ENCODE measurements around the gene SLC35D1. TPM values are rescaled to one million over a fixed set of nuclear protein-coding genes. Genes with fewer than 3 reads are reported as not detected.

Gene SLC35D1
- total and polyA plus RNA-seq, 3 experiments from 2014 or later, result 4.1 to 17.5 (median 17.0) TPM

GRCh38 chr1:67019121-67019520 is 34.8 kb downstream of the SLC35D1 start:
- peaks cover 0 to 10% (median 2%) of the 10 kb centered on the region in 3 donors for H3K4me1 Mint-ChIP-seq
- no peak for DNase-seq
- no peaks in the 10 kb centered on the region for H3K4me1 ChIP-seq (ENCODE audit: insufficient read depth, low read length)
- ChIA-PET CTCF (no interaction called here), POLR2A (no interaction called here)
- peaks cover 14% of the 10 kb centered on the region for H3K36me3 ChIP-seq (ENCODE audit: insufficient read depth, low read length)
- H3K27me3 ChIP-seq (ENCODE audit: insufficient read depth, low read length, poor library complexity, severe bottlenecking), result no peaks in the 10 kb centered on the region
- H3K4me3 Mint-ChIP-seq, result no peak overlapping the region
- H3K36me3 Mint-ChIP-seq, result peaks cover 27 to 66% (median 32%) of the 10 kb centered on the region in 3 donors
- H3K27ac ChIP-seq (ENCODE audit: low read depth, low read length), result no peak overlapping the region
- no peak overlapping the region for H3K4me3 ChIP-seq (ENCODE audit: low read length)
- peak overlapping the region in 3 of 8 donors; percentile 7 to 34 (median 31) for H3K27ac Mint-ChIP-seq
- H3K27me3 Mint-ChIP-seq, result no peaks in the 10 kb centered on the region
- no peaks in the 10 kb centered on the region for H3K9me3 ChIP-seq (ENCODE audit: low read length)
- H3K9me3 Mint-ChIP-seq, result peaks cover 0 to 3% (median 0%) of the 10 kb centered on the region in 5 donors

- no peak for DNase-seq
- H3K36me3 ChIP-seq (ENCODE audit: insufficient read depth, low read length), result peaks cover 14% of the 10 kb centered on the region
- peaks cover 2 to 10% (median 2%) of the 10 kb centered on the region in 3 donors for H3K4me1 Mint-ChIP-seq
- no peaks in the 10 kb centered on the region for H3K9me3 ChIP-seq (ENCODE audit: low read length)
- H3K4me3 ChIP-seq (ENCODE audit: low read length), result no peak overlapping the region
- H3K9me3 Mint-ChIP-seq, result peaks cover 0 to 3% (median 0%) of the 10 kb centered on the region in 5 donors
- peaks cover 27 to 66% (median 34%) of the 10 kb centered on the region in 3 donors for H3K36me3 Mint-ChIP-seq
- no peaks in the 10 kb centered on the region for H3K27me3 Mint-ChIP-seq
- no peak overlapping the region for H3K27ac ChIP-seq (ENCODE audit: low read depth, low read length)
- ChIA-PET POLR2A (interaction anchor here (0.9 kb wide), 1 partner anchor 249 kb away, joined by 3 read pairs; no protein-coding TSS in a partner anchor), CTCF (no interaction called here)
- H3K27me3 ChIP-seq (ENCODE audit: insufficient read depth, low read length, poor library complexity, severe bottlenecking), result no peaks in the 10 kb centered on the region
- no peak overlapping the region for H3K27ac Mint-ChIP-seq
- no peak overlapping the region for H3K4me3 Mint-ChIP-seq
- no peaks in the 10 kb centered on the region for H3K4me1 ChIP-seq (ENCODE audit: insufficient read depth, low read length)
These were observed 35.4 kb downstream of the SLC35D1 start for GRCh38 chr1:67018574-67018973.

GRCh38 chr1:67013573-67013972 is 40.4 kb downstream of the SLC35D1 start:
- peaks cover 0 to 3% (median 0%) of the 10 kb centered on the region in 5 donors for H3K9me3 Mint-ChIP-seq
- POLR2A ChIA-PET, result no interaction called here
- H3K4me1 Mint-ChIP-seq, result peaks cover 3 to 4% (median 4%) of the 10 kb centered on the region in 3 donors
- no peak for DNase-seq
- no peak overlapping the region for H3K27ac ChIP-seq (ENCODE audit: low read depth, low read length)
- peaks cover 6% of the 10 kb centered on the region for H3K36me3 ChIP-seq (ENCODE audit: insufficient read depth, low read length)
- no peaks in the 10 kb centered on the region for H3K4me1 ChIP-seq (ENCODE audit: insufficient read depth, low read length)
- H3K4me3 ChIP-seq (ENCODE audit: low read length), result no peak overlapping the region
- no peaks in the 10 kb centered on the region for H3K27me3 ChIP-seq (ENCODE audit: insufficient read depth, low read length, poor library complexity, severe bottlenecking)
- H3K27ac Mint-ChIP-seq, result peak overlapping the region in 5 of 8 donors; percentile 10 to 46 (median 18)
- no peaks in the 10 kb centered on the region for H3K27me3 Mint-ChIP-seq
- peaks cover 25 to 62% (median 35%) of the 10 kb centered on the region in 3 donors for H3K36me3 Mint-ChIP-seq
- CTCF ChIA-PET, result no interaction called here
- no peak overlapping the region for H3K4me3 Mint-ChIP-seq
- no peaks in the 10 kb centered on the region for H3K9me3 ChIP-seq (ENCODE audit: low read length)

GRCh38 chr1:67009792-67010191 is 44.2 kb downstream of the SLC35D1 start:
- Mint-ChIP-seq H3K36me3 (peaks cover 17 to 62% (median 39%) of the 10 kb centered on the region in 3 donors), H3K4me1 (peaks cover 3 to 7% (median 4%) of the 10 kb centered on the region in 3 donors), H3K9me3 (no peaks in the 10 kb centered on the region), H3K27ac (peak overlapping the region in 2 of 8 donors; percentile 46 to 58), H3K4me3 (no peak overlapping the region), H3K27me3 (no peaks in the 10 kb centered on the region)
- no peaks in the 10 kb centered on the region for H3K9me3 ChIP-seq (ENCODE audit: low read length)
- H3K36me3 ChIP-seq (ENCODE audit: insufficient read depth, low read length), result no peaks in the 10 kb centered on the region
- no peak overlapping the region for H3K4me3 ChIP-seq (ENCODE audit: low read length)
- POLR2A ChIA-PET, result no interaction called here
- no peaks in the 10 kb centered on the region for H3K4me1 ChIP-seq (ENCODE audit: insufficient read depth, low read length)
- no peak overlapping the region for H3K27ac ChIP-seq (ENCODE audit: low read depth, low read length)
- H3K27me3 ChIP-seq (ENCODE audit: insufficient read depth, low read length, poor library complexity, severe bottlenecking), result no peaks in the 10 kb centered on the region
- DNase-seq, result no peak
- CTCF ChIA-PET, result no interaction called here

- POLR2A ChIA-PET, result no interaction called here
- CTCF ChIA-PET, result interaction anchor here (1.6 to 1.8 kb wide), 2 partner anchors 143 to 145 kb away, joined by 4 read pairs; no protein-coding TSS in a partner anchor
- Histone ChIP-seq H3K27me3 (ENCODE audit: insufficient read depth, low read length, poor library complexity, severe bottlenecking) (no peaks in the 10 kb centered on the region), H3K36me3 (ENCODE audit: insufficient read depth, low read length) (no peaks in the 10 kb centered on the region), H3K4me3 (ENCODE audit: low read length) (no peak overlapping the region), H3K4me1 (ENCODE audit: insufficient read depth, low read length) (peaks cover 5% of the 10 kb centered on the region), H3K9me3 (ENCODE audit: low read length) (no peaks in the 10 kb centered on the region), H3K27ac (ENCODE audit: low read depth, low read length) (no peak overlapping the region)
- Mint-ChIP-seq H3K36me3 (peaks cover 10 to 61% (median 28%) of the 10 kb centered on the region in 3 donors), H3K9me3 (no peaks in the 10 kb centered on the region), H3K4me1 (peaks cover 0 to 13% (median 8%) of the 10 kb centered on the region in 3 donors), H3K27me3 (no peaks in the 10 kb centered on the region), H3K4me3 (no peak overlapping the region), H3K27ac (peak overlapping the region in 5 of 8 donors; percentile 3 to 74 (median 35))
- no peak for DNase-seq
These were observed 48.9 kb downstream of the SLC35D1 start for GRCh38 chr1:67005068-67005467.

GRCh38 chr1:67004176-67004575 is 49.8 kb downstream of the SLC35D1 start:
- no peaks in the 10 kb centered on the region for H3K27me3 Mint-ChIP-seq
- no peaks in the 10 kb centered on the region for H3K9me3 Mint-ChIP-seq
- no peak overlapping the region for H3K4me3 ChIP-seq (ENCODE audit: low read length)
- no peaks in the 10 kb centered on the region for H3K36me3 ChIP-seq (ENCODE audit: insufficient read depth, low read length)
- no peak for DNase-seq
- H3K27ac ChIP-seq (ENCODE audit: low read depth, low read length), result no peak overlapping the region
- H3K27me3 ChIP-seq (ENCODE audit: insufficient read depth, low read length, poor library complexity, severe bottlenecking), result no peaks in the 10 kb centered on the region
- peaks cover 8% of the 10 kb centered on the region for H3K4me1 ChIP-seq (ENCODE audit: insufficient read depth, low read length)
- H3K36me3 Mint-ChIP-seq, result peaks cover under 1 to 53% (median 20%) of the 10 kb centered on the region in 3 donors
- no peak overlapping the region for H3K4me3 Mint-ChIP-seq
- no peaks in the 10 kb centered on the region for H3K9me3 ChIP-seq (ENCODE audit: low read length)
- ChIA-PET POLR2A (no interaction called here), CTCF (interaction anchor here (1.6 to 1.8 kb wide), 2 partner anchors 144 to 145 kb away, joined by 4 read pairs; no protein-coding TSS in a partner anchor)
- H3K4me1 Mint-ChIP-seq, result peaks cover under 1 to 14% (median 11%) of the 10 kb centered on the region in 3 donors
- H3K27ac Mint-ChIP-seq, result peak overlapping the region in 4 of 8 donors; percentile 3 to 80 (median 37)

- Histone ChIP-seq H3K9me3 (ENCODE audit: low read length) (no peaks in the 10 kb centered on the region), H3K4me1 (ENCODE audit: insufficient read depth, low read length) (peaks cover 11% of the 10 kb centered on the region), H3K36me3 (ENCODE audit: insufficient read depth, low read length) (no peaks in the 10 kb centered on the region), H3K27me3 (ENCODE audit: insufficient read depth, low read length, poor library complexity, severe bottlenecking) (no peaks in the 10 kb centered on the region), H3K27ac (ENCODE audit: low read depth, low read length) (no peak overlapping the region), H3K4me3 (ENCODE audit: low read length) (no peak overlapping the region)
- ChIA-PET POLR2A (interaction anchor here (0.8 kb wide), 1 partner anchor 84 kb away, joined by 4 read pairs; no protein-coding TSS in a partner anchor), CTCF (interaction anchor here (1.2 kb wide), 1 partner anchor 9 kb away, joined by 3 read pairs; no protein-coding TSS in a partner anchor)
- peaks cover 0 to 49% (median 13%) of the 10 kb centered on the region in 3 donors for H3K36me3 Mint-ChIP-seq
- H3K27me3 Mint-ChIP-seq, result no peaks in the 10 kb centered on the region
- H3K9me3 Mint-ChIP-seq, result no peaks in the 10 kb centered on the region
- H3K4me1 Mint-ChIP-seq, result peaks cover 10 to 22% (median 16%) of the 10 kb centered on the region in 3 donors
- DNase-seq, result no peak
- H3K27ac Mint-ChIP-seq, result peak overlapping the region; percentile 5 to 78 (median 51)
- no peak overlapping the region for H3K4me3 Mint-ChIP-seq
These were observed 52.1 kb downstream of the SLC35D1 start for GRCh38 chr1:67001682-67002425.
